NCI-H187 (cell line): ENCODE measurements around the gene MYO5B.
"Not testable (repeated sequence)": the region's sequence is repeated elsewhere in the genome, so short reads cannot be mapped to it uniquely, and the experiment has no call there.

ENCODE experiments used
- DNase-seq, 2 experiments: peaks; one replicate each; lab custom pipeline; 2025; lab: John Stamatoyannopoulos, UW

The MYO5B gene

DNA sequence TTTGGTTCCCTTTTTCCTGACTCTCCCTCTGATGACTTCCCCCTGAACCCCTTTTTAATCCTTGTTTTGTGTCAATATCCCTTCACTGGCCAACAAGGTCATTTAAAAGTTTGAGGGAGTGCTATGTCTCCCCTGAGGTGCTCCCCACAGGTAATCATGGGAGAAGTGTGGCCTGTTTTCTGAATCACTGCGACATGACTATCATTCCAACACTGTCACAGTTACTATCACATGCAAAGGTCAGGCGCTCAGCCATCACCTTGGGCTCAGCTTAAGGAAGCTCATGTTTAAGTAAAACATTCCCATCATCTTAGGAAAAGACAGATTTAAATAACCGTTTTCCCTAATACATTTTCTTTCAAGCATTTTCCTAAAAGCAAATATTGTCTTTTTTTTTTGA, 360.7 kb downstream of the MYO5B start:
- no peak for DNase-seq

DNA sequence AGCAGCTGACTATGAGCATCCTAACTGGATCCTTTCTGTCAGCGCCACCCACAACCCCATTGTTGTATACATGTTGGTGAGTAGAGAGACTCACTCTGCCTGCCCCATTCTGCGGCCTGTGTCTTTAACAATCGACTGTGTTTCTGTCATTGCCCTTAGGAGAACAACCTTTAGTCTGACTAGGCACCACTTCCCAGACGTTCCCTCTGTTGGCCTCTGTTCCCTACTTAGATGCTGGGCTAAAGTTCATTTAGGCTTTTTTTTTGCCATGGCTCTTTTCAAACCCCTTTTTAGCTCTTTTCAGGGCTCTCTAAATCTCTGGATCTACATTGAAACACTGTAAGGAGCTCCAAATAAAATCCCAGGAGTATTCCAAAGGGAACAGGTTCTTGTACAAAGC, 361.1 kb downstream of the MYO5B start:
- DNase-seq: no peak

DNA sequence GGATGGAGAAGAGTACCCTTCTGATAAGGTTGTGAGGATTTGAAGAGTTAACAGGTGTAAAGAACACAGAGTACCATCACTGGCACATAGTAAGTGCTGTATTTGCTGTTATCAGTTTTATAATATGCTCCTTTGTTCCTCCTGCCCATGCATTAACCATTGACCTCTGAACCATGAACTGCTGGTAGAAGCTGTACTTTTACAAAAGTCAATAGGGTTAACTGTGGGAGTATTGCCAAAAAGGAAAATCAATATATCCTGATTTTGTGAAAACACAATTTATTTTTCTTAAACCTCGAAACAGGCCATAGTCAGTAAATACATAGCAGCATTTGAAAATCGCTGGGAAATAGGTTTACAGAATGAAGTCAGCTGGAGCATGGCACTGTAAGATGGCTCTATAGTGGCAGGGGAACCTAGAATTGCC, 362.7 kb downstream of the MYO5B start:
- no peak for DNase-seq

DNA sequence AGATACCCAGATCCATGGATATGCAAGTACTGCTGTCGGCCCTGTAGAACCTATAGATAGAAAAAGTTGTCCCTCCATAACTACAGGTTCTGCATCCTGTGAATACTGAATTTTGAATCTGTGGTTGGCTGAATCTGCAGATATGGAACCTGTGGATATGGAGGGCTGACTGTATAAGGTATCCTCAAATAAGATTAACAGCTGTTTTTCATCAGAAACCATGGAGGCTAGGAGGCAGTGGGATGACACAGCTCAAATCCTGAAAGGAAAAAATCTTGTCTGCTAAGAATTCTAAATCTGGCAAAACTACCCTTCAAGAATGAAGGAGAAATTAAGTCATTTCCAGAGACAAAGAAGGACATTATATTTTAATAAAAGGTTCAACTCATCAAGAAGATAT, 367.0 kb downstream of the MYO5B start:
- DNase-seq: no peak

DNA sequence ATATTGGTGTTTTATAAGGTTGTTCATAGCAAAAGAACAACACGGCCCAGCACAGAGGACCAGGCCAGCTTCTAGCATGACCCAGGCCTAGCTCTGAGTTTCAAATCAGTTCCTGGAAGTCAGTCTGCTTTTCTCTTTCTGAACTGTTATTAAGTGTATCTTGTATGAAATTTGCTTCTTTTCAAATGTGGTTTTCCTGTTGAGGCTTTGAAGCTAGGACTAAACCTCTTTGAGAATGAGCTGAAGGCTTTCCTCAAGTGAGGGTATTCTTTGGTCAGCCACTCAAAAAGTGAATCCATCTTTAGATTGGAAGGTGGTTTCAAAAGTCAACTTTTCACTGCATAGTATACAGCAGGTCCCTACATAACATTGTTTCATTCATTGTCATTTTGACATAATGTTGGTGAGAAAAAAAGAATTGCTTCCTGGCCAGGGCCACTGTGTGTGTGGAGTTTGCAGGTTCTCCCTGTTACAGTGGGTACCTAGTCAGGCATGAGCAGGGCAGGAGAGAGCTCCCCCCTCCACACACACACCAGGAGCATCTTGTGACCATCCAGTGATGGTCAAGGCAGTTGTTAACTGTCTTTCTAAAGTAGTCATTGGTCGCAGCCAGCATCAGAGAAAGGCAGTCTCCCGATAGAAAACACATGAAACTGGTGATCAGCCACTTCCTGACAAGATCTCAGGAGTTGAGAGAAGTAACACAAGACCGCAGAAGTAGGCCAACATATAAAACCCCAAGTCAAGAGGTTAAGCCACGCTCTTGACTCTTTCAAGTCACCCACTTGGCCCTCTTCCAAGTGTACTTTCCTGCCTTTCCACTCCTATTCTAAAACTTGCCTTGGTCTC, 374.9 kb downstream of the MYO5B start:
- DNase-seq: no peak

DNA sequence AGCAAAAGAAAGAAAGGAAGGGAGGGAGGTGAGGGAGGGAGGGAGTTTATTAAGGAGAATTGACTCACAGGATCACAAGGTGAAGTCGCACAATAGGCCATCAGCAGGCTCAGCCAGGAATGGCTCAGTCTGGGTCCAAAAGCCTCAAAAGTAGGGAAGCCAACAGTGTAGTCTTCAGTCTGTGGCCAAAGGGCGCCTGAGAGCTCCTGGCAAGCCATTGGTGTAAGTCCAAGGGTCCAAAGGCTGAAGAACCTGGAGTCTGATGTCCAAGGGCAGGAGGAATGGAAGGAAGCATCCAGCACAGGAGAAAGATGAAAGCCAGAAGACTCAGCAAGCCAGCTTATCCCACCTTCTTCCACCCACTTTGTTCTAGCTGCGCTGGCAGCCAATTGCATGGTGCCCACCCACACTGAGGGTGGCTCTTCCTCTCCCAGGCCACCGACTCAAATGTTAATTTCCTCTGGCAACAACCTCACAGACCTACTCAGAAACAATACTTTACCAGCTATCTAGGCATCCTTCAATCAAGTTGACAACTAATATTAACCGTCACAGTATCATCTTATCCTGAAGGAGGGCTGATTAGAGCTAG, 375.8 kb downstream of the MYO5B start:
- no peak for DNase-seq

DNA sequence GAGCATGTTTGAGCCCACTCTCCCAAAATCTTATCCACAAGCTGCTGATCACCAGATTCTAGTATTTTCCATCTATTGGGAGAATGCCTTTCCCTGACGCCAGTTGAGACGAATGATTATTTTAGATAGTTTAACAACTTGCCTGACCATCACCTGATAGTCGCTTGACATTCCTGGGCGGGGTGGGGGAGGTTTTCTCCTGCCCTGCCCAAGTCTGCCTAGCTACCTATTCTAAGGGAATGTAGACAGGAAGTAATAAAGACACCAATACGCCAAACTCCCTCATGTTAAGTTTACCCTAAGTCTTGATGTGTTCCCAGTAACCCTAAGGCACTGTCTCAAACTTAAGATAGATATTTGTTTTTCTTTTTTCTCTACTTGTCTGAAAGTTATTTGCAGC, 377.0 kb downstream of the MYO5B start:
- no peak for DNase-seq

DNA sequence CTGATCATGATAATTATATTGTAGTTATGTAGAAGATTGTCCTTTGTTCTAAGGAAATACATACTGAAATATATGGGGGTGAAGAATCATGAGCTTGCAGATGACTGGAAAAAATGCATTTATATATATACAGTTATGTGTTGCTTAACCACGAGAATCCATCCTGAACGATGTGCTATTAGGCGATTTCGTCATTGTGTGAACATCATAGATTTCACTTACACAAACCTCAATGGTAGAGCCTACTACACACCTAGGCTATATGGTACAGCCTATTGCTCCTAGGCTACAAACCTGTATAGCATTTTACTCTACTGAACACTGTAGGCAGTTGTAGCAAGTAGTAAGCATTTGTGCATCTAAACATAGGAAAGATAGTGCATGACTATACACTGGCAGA, 379.0 kb downstream of the MYO5B start:
- no peak for DNase-seq

DNA sequence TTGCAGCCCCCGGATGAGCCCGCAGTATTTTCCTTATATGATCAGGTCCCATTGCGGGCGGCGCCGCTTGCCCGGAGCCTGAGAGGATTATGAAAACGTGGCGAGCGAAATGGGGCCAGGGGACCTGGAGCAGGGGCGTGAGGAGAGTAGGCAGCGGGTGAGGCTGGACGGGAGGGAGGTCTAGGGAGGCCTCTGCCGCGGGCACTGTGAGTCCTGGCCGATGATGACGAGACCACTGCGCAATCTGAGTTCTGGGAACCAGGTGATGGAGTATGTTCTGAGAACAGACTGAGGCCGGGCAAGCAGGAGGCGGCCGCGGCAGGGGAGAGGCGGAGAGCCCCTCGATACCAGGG, 380.8 kb downstream of the MYO5B start:
- peak in 1 of 2 experiments; percentile 62 for DNase-seq

DNA sequence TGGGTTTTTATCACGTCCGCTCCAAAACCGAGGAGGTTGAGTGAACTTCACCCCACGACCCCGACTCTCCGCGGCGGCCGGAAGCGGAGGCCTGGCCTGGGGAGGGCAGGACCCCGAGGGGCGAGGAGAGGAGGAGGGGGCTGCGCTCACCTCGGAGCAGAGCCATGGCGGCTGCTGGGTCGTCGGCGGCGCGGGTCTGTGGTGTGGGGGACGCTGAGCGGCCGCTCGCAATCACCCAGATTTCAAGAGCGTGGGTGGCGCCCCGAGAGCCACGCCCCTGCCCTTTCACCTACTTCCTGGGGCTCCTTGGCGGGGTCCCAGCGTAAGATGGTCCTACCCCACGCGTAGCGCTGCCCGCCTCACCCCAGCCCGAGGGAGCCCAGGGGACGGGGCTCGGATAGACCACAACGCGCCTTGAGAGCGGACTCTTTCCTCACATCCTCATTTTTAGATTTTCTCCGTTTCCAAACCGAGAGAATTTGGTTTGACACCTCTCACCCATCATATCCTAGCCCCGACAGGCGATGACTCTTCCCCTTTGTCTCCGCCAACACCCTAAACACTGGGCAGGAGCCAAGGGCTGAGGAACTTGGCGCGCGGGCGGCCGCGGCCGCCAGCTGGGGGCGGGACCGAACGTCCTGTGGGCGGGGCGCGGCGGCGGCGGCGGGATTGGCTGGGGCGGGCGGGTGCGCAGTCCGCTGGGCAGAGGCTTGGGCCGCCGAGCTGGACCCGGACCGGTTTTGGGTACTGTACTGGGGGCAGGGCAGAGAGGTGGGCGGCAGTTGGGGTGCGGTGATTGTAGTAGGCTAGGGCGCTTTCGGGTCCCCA, 381.4 kb downstream of the MYO5B start, which contains the start of gene ACAA2:
Gene ACAA2, minus strand, starts transcription at position 215 of the 828 bp plus-strand sequence. Its CDS starts 49 bp downstream, at position 166.
- DNase-seq: peak; percentile 58 to 63

DNA sequence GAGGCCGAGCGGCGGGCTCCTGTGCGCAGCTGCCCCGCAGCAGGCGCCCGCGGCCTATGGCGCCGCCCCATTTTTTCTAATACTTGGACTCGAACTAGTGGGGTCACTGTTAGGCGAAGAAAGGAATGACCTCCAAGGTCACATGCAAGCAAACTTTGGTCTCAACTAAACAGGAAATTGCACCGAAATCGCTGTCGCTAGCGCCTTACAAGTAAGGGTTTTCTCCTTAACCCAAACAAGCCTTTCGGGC, 382.0 kb downstream of the MYO5B start:
- peak in 1 of 2 experiments; percentile 43 for DNase-seq

DNA sequence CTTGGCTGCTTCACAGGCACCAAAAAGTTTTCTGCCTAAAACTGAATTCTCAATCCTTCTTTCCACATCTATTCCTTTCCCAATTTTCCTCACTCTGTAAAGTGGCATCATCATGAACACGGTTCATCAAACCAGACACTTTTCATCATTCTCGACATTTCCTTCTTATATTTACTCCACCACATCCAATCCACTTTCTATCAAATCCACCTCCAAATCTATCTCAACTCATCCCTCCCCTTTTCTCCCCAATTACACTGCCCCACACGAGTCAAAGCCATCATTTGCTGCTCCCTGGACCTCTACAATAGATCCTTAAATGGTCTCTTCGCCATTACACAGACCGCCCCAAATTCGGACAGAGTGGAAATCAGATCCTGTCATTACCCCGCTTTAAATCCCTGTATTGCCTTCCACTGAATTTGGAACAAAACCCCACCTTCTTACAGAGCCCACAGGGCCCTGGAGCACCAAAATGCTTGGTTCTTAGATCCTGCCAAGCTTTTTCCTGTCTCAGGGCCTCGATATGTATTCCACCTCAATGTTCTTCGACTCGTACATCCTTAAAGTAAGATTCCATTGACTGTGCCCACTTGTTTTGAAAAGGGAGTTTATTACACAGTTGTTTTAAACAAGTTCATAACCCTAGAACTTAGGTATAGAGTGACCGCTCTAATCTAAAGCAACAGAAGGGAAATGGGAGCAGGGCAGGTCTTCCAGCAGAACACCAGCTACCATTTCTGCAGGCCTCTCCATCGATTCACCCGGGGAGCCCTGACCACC, 382.5 kb downstream of the MYO5B start:
- DNase-seq: peak in 1 of 2 experiments; percentile 42

DNA sequence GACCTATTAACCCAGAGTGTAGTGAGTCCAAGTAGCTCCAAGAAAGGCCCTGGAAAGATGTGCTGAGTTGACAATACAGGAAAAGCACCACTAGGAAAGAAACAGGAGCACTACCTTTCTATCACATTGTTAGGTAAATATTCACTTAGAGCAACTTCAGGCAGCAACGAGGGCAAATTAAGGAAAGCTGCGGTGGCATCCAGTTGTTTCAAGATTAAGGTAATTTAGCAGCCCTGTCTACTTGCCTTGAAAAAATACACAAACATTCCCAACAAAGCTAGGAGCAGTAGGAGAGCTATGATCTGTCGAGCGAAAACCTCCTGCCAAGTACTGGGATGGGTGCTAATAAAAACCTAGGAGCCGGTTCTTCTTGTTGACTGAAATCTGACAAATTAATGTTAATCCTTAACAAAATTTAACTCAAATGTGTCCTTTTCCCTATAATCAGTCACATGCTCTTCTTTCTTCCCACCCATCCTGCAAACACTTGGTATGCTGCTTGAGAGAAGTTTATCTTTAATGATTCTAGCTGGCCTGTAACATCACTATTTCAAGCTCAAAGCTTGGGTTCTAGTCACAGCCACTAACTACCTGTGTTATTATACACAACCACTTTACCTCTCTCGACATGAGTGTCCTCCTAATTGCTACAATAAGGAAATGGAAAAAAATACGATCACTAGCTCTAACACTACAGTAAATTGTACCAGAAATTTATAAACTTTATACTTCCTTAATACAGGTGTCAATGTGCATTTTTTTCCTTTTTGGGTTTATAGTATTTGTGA, 383.6 kb downstream of the MYO5B start:
- peak in 1 of 2 experiments; percentile 1 for DNase-seq

DNA sequence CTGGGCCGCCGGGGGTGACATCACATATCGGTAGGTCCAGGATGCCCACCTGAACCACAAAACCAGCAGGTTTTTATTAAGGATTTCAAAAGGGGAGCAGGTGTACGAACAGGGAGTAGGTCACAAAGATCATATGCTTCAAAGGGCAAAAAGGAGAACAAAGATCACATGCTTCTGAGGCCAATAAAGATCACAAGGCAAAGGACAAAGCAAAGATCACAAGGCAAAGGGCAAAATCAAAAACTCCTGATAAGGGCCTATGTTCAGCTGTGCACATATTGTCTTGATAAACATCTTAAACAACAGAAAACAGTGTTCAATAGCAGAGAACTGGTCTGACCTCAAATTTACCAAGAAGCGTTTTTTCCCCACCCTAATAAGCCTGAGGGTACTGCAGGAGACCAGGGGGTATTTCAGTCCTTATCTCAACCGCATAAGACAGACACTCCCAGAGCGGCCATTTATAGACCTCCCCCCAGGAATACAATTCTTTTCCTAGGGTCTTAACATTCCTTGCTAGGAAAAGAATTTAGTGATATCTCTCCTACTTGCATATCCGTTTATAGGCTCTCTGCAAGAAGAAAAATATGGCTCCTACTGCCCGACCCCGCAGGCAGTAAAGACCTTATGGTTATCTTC, 386.3 kb downstream of the MYO5B start:
- DNase-seq: not testable (repeated sequence)

DNA sequence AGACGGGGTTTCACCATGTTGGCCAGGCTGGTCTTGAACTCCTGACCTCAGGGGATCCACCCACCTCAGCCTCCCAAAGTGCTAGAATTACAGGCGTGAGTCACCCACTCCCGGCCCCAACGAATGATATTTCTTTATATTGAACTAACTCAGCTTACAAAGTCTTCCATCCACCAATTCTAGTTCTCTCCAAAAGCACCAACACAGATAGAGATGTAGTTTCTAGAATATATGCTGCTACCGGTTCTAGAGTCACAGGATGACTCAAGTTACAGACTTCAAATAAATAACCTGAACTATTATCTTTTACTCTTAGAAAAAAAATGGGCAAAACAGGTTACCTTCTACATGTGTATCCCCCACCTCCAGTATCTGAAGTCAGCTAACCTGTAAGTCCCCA, 390.9 kb downstream of the MYO5B start:
- DNase-seq: no peak

DNA sequence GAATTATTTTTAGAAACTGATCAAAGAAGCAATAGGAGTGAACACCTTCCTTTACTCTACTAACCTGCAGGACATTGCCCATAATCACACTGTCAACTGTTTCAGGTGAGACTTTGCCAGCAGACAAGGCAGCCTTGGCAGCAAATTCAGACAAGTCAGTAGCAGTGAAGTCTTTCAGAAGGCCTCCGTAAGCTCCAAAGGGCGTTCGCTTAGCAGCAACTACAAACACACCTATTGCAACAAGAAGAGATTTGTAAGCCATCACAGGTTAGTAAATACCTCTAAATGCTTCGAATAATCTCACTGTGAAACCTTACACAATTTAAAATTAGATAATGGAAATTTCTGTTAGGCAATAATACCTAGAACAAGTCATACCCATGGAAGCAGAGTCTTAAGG, 392.3 kb downstream of the MYO5B start:
- DNase-seq: no peak

DNA sequence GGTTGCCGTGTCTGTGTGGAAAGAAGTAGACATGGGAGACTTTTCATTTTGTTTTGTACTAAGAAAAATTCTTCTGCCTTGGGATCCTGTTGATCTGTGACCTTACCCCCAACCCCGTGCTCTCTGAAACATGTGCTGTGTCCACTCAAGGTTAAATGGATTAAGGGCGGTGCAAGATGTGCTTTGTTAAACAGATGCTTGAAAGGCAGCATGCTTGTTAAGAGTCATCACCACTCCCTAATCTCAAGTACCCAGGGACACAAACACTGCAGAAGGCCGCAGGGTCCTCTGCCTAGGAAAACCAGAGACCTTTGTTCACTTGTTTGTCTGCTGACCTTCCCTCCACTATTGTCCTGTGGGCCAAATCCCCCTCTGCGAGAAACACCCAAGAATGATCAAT, 394.5 kb downstream of the MYO5B start:
- not testable (repeated sequence) for DNase-seq

DNA sequence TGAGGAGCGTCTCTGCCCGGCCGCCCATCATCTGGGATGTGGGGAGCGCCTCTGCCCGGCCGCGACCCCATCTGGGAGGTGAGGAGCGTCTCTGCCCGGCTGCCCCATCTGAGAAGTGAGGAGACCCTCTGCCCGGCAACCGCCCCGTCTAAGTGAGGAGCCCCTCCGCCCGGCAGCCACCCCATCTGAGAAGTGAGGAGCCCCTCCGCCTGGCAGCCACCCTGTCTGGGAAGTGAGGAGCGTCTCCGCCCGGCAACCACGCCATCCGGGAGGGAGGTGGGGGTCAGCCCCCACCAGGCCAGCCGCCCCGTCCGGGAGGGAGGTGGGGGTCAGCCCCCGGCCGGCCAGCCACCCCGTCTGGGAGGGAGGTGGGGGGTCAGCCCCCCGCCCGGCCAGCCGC, 395.1 kb downstream of the MYO5B start:
- not testable (repeated sequence) for DNase-seq

DNA sequence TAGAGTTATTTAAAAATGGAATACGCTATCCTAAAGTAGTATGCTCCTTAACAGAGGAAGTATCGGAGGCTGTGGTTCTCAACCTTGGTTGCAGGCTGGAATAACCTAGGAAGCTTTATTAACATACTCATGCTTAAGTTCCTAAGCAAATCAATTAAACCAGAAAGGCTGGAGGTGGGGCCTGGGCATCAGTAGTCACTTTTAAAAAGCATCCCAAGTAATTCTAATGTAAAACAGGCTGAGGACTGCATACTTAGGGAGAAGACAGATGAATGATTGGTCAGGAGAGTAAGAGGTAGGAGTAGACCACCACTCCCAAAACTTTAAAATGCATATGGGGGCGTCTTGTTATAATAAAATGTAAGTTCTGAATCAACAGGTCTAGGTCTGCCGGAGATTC, 396.9 kb downstream of the MYO5B start:
- DNase-seq: no peak

DNA sequence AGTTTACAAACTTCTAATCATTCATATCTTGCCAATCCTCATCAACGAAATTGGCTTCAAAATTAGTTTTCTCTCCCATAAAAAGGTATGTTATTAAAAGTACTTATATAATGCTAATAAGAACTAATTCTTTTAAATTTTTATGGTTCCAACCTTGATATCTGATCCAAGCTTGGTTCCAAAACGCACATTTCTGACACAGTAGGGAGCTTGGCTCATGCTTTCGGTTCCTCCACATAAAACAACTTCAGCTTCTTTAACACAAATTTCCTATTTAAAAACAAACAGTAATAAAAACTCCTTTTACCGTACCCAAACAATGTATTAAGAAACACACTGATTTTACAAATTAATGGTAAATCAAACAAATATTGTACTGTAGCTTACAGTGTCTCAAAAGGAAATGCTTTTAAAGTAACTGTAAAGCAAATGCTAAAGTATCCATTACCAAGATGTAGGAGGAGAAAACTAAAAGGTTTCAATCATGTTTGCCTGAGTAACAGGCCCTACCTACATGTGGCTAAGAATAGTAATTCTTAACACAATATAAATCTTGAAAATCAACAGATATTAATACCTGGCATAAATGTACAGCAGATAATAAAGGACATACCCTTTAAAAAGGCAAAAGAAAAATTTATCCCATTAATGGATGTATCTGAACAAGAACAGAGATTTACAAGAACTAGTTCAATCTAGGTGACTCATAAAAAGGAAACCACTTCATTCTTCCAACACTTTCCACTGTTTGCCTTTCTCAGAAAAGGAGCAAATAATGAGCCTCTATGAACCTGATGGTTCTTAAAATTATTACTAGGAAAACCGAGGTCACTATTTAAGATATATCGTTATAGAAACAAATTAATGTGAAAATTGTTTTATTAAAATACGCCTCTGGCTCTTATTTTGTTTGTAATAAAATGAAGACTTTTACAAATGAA, 399.1 kb downstream of the MYO5B start:
- DNase-seq: no peak
